ENCODE data around the gene LIPN.

Gene LIPN

GRCh38 chr10:88783724-88784123, 23.9 kb downstream of the LIPN start:
- DNase-seq (ENCODE audit: low spot score): no peak

GRCh38 chr10:88786032-88786770, 26.4 kb downstream of the LIPN start:
- DNase-seq (ENCODE audit: low spot score): no peak

GRCh38 chr10:88787463-88787862, 27.6 kb downstream of the LIPN start:
- DNase-seq (ENCODE audit: low spot score): no peak

- no peak for DNase-seq (ENCODE audit: low spot score)
Observed at GRCh38 chr10:88788924-88789323, 29.1 kb downstream of the LIPN start.

GRCh38 chr10:88791924-88792323, 32.1 kb downstream of the LIPN start:
- DNase-seq (ENCODE audit: low spot score): no peak

GRCh38 chr10:88792661-88793060, 32.8 kb downstream of the LIPN start:
- peak; percentile 61 for DNase-seq (ENCODE audit: low spot score)

GRCh38 chr10:88793712-88794299, 34.0 kb downstream of the LIPN start:
- DNase-seq (ENCODE audit: low spot score): no peak

- no peak for DNase-seq (ENCODE audit: low spot score)
Observed at GRCh38 chr10:88794731-88795130, 34.9 kb downstream of the LIPN start.

- DNase-seq (ENCODE audit: low spot score): no peak
Observed at GRCh38 chr10:88800152-88801125, 40.6 kb downstream of the LIPN start.

GRCh38 chr10:88802523-88803285, 42.9 kb downstream of the LIPN start, which contains the start of gene LIPM:
TSS of gene LIPM (plus strand) at chr10:88802730. CDS start at chr10:88802897, 167 bp downstream.
- DNase-seq (ENCODE audit: low spot score): no peak

- DNase-seq (ENCODE audit: low spot score): no peak
Observed at GRCh38 chr10:88803641-88804040, 43.8 kb downstream of the LIPN start.

- no peak for DNase-seq (ENCODE audit: low spot score)
Observed at GRCh38 chr10:88804083-88804812, 44.4 kb downstream of the LIPN start.

GRCh38 chr10:88805361-88805760, 45.5 kb downstream of the LIPN start:
- DNase-seq (ENCODE audit: low spot score): no peak

GRCh38 chr10:88805924-88806323, 46.1 kb downstream of the LIPN start:
- no peak for DNase-seq (ENCODE audit: low spot score)

- no peak for DNase-seq (ENCODE audit: low spot score)
Observed at GRCh38 chr10:88809621-88810020, 49.8 kb downstream of the LIPN start.

- peak; percentile 11 for DNase-seq (ENCODE audit: low spot score)
Observed at GRCh38 chr10:88810196-88810961, 50.6 kb downstream of the LIPN start.

- DNase-seq (ENCODE audit: low spot score): no peak
Observed at GRCh38 chr10:88813200-88813599, 53.4 kb downstream of the LIPN start.

GRCh38 chr10:88819290-88819689, 59.5 kb downstream of the LIPN start:
- DNase-seq (ENCODE audit: low spot score): no peak

GRCh38 chr10:88820748-88821401, 61.1 kb downstream of the LIPN start:
- no peak for DNase-seq (ENCODE audit: low spot score)

GRCh38 chr10:88826388-88826787, 66.6 kb downstream of the LIPN start:
- DNase-seq (ENCODE audit: low spot score): no peak

Measured in globus pallidus (tissue), 1 donor.